ENCODE results near the gene CTCFL.

GRCh38 chr20:57508381-57508780 is 16.6 kb downstream of the CTCFL start:
- TF ChIP-seq SUZ12 (IDR thresholded peaks at IDR 0.05; ENCODE audit: extremely low read depth, insufficient read depth, insufficient read length) (no peak), YY1 (IDR thresholded peaks at IDR 0.05; ENCODE audit: insufficient read depth, insufficient read length) (no peak), ZNF274 (IDR thresholded peaks at IDR 0.05; ENCODE audit: low read depth, low read length) (no peak)

All from NT2/D1 (cell line).